ENCODE results near the gene ATG2B. TPM values are rescaled to one million over a fixed set of nuclear protein-coding genes. Genes with fewer than 3 reads are reported as not detected.

Gene ATG2B
- polyA plus RNA-seq, 4 donors, result 23.4 to 48.9 (median 35.0) TPM

- DNase-seq (ENCODE audit: low read depth in 4 of 4, low spot score in 2 of 4), result no peak
Observed at GRCh38 chr14:96232506-96232905, 130.6 kb downstream of the ATG2B start.

DNA sequence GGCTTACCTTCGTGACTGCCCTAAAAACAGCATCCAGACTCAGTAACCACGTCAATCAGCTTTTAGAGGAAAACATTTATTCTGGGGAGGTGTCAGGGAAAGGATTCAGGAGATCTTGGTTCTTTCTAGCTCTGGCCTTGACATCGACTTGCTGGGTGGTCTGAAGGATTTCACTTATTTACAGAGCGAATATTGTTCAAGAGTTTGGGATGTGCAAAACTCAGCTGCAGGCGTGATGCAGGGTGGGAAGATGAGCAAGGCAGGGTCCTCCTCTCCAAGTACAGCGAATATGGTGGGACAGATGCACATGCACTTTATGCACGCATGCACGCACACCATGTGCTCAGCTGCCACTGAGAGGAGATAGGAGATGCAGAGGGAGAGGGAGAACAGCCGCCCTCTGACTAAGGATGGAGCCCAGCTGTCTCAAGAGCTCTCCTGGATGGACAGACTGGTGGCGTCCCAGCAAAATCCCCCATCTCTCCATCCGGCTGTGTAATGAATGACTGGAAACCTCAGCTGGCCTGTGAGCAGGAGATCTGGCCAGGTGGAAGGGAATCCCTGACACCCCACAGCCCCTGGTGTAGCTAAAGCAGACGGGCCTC lies 131.5 kb downstream of the ATG2B start:
- DNase-seq (ENCODE audit: low read depth in 4 of 4, low spot score in 2 of 4), result no peak

DNA sequence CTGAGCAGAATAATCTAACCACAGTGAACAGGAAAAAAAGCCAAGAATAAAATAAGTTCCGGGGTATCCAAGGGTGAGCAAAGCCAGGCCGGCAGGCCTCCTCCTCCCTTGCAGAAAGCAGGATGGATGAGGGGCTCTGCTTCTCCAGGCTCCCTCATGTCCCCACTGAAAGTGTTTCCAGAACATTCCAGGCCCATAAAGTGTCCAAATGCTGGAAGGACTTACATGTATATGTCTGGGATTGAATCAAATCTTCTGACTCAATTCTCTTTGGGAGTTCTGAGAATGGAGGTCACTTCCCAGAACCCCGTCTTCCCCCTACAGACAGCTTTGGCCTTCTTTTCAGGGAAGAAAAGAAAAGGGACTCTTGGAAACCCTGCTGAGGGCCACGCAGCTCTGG lies 132.1 kb downstream of the ATG2B start:
- DNase-seq (ENCODE audit: low read depth in 4 of 4, low spot score in 2 of 4), result no peak

- DNase-seq (ENCODE audit: low read depth in 4 of 4, low spot score in 2 of 4), result no peak
Observed at GRCh38 chr14:96229315-96229714, 133.8 kb downstream of the ATG2B start.

Other genes with a start within 250 kb of the ATG2B start
- 1 to 10 TPM; 2.8 to 5.4 (median 3.2) TPM for gene BDKRB2, start 158.5 kb downstream of the ATG2B start, polyA plus RNA-seq (ENCODE audit: insufficient read length in 4 of 4)
- under 1 TPM; 0.37 to 0.82 (median 0.52) TPM for gene BDKRB1, start 107.1 kb downstream of the ATG2B start, polyA plus RNA-seq (ENCODE audit: insufficient read length in 4 of 4)
- gene GSKIP, start 185 bp upstream of the ATG2B start, polyA plus RNA-seq (ENCODE audit: insufficient read length in 4 of 4), result 10 to 100 TPM; 27.1 to 38.7 (median 31.6) TPM
- 1 to 10 TPM; 4.2 to 6.2 (median 5.0) TPM for gene AK7, start 28.8 kb upstream of the ATG2B start, polyA plus RNA-seq (ENCODE audit: insufficient read length in 4 of 4)
- 100 to 1,000 TPM; 178 to 257 (median 212) TPM for gene PAPOLA, start 139.0 kb upstream of the ATG2B start, polyA plus RNA-seq (ENCODE audit: insufficient read length in 4 of 4)

Data from left renal cortex interstitium (tissue), 4 donors.